SK-N-DZ (cell line): ENCODE results near the gene DLGAP4.

ENCODE experiments used
- DNase-seq: peaks from one replicate; pipeline ENCODE4 v3.0.0-alpha.2; 2015; ENCODE audit warnings: low spot score

The DLGAP4 gene

DNA sequence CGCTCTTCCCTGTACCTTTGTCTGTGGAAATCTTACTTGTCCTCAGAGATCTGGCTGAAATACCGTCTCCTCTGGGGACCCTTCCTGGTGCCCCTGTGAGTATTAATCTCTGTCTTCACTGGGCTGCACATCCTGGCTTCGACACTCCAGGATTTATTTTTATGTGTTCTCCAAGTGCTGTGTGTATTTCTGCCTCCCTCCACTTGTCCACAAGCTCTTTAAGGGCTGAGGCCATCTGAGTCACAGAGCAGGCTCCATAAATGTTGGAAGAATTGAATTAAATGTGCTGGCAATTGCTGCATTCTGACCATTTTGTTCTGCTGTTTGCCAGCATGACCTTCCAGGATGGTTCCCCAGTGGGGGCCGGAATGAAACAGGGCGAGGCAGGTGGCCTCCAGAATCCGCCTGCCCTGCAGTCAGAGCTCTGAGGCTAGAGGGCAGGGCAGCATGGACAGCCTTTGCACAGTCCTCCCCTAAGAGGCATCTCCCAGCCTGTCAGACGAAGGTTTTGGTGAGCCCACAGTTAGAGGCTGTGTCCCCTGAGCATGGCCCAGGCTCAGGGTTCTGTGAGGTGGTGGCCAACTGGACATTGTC lies 105.8 kb downstream of the DLGAP4 start:
- DNase-seq = no peak

DNA sequence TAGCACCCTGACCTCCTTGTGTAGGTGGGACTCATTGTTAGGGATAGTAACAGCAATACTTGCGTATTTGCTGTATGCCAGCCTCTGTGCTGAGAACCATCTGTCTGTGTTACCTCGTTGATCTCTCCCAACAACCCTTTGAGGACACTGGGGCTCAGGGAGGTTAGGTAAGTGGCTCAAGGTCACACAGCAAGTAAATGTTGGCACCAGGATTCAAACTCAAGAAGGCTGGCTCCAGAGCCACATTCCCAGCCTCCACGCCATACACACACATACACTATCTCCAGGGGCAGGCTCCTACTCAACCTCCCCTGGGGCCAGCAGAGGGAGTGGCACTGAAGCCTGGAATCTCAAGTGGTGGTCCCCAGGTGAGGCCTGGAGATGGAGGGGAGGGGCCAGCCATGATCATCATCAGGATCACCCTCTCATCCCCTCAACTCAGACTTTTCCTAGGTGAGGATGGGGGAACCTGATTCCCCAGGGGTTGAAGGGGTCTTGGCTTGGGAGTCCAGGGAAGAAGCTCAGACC lies 109.4 kb downstream of the DLGAP4 start:
- no peak for DNase-seq

DNA sequence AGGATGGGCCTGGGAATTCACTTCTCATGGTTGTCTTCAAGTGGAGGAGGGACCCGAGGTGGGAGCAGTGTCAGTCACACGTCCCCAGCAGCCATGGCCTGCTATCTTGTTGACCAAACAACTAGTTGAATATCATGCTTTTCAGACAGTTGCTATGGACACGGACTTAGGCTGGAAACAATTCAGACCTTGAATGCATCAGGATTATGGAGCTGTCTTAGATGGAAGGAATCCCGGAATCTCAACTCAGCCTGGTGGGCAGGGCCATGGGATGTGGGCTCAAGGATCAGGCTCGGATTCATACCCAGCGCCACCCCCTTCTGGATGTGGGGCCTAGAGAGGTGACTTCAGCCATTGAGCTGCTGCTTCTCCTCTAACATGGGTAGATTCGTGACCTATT lies 112.6 kb downstream of the DLGAP4 start:
- DNase-seq = no peak

GRCh38 chr20:36421641-36422040 lies 115.5 kb downstream of the DLGAP4 start:
- no peak for DNase-seq

- DNase-seq = no peak
Observed at GRCh38 chr20:36424314-36424713, 118.2 kb downstream of the DLGAP4 start.

DNA sequence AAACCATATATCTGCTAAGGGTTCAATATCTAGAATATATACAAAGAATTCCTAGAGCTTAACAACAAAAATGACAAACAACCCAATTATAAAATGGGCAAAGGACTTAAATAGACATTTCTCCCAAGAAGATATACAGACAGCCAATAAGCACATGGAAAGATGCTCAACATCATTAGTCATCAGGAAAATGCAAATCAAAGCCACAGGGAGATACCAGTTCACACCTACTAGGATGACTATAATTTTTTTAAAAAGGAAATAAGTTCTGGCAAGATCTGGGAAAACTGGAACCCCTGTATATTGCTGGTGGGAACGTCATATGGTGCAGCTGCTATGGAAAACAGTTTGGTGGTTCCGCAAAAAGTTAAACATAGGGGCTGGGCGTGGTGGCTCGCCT lies 119.0 kb downstream of the DLGAP4 start:
- DNase-seq = no peak

DNA sequence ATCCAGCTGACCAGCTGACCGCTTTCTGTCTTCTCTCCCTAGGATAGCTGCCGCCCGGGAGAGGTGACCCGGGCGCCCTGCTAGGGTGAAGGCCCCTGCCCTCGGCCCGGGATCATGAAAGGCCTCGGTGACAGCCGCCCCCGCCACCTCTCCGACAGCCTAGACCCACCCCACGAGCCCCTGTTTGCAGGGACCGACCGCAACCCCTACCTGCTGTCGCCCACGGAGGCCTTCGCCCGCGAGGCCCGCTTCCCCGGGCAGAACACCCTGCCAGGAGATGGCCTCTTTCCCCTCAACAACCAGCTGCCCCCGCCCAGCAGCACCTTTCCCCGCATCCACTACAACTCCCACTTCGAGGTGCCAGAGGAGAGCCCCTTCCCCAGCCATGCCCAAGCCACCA lies 125.5 kb downstream of the DLGAP4 start:
- no peak for DNase-seq

- DNase-seq = no peak
Observed at GRCh38 chr20:36432096-36432495, 126.0 kb downstream of the DLGAP4 start.

DNA sequence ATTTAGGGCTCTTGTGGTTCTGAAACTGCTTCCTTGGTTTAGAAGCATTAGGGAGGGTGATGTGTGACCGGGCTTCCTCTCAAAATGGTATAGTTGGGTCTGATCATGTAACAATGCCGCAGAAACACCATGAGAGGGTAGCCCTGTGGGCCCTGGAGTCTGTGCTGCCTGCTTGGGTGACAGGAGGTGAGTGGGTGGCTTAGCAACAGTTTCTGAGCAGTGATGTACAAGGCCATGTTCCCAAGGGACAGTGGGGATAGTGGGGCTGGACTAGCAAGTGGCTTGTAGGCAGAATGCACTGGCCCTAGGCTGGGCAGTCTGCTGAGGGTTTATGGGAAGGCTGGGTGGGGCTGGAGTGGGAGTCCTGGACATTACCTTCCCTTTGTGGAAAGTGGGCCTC lies 128.2 kb downstream of the DLGAP4 start:
- DNase-seq = no peak

GRCh38 chr20:36435124-36435523 lies 129.0 kb downstream of the DLGAP4 start:
- no peak for DNase-seq

DNA sequence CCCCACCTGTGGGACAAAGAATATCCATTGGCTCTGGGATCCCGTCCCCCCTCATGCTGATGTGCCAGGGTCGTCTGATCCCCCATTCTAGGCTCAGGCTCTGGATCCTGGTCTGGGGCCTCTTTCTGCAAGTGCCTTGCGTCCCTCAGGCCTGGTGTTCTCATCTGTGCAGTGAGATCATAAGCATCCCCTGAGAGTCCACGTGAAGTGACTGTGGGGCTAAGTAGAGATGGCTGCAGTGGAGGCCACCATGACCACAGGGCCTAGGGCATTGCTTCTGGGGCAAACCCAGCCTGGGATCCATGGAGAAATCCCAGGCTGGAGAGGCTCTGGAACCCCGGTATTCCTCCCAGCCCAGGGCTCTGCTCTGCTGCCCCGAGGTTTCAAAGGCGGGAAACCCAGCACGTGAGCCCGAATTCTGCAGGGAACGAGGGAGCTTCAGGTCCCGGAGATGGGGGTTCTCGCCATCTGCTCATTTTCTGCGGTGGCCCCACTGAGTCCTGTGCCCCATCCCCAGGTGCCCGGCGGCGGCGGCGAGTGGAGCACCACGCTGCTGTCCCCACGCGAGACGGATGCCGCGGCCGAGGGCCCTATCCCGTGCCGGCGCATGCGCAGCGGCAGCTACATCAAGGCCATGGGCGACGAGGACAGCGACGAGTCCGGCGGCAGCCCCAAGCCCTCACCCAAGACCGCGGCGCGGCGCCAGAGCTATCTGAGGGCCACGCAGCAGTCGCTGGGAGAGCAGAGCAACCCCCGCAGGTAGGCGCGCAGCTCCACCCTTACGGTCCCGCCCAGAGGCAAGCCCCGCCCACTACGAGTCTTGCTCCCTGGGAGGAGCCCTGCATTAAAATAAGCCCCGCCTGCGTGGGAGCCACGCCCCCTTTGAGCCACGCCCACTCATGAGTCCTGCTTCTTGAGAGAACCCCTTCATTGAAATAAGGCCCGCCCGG lies 129.7 kb downstream of the DLGAP4 start:
- DNase-seq = no peak

GRCh38 chr20:36439040-36439730 lies 133.0 kb downstream of the DLGAP4 start:
- DNase-seq = peak; percentile 77

DNA sequence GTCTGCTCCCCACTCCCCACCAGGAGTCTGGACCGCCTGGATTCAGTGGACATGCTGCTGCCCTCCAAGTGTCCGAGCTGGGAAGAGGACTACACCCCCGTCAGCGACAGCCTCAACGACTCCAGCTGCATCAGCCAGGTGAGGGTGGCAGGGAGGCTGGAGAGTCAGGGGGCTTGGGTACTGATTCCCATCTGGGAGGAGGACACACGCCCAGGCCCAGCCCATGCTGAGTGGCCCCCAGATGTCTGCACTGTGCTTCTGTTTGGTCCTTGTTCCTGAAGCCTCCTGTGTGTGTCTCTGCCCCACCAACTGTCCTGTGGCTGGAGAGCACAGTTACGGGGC lies 133.6 kb downstream of the DLGAP4 start:
- DNase-seq = no peak

- DNase-seq = no peak
Observed at GRCh38 chr20:36440370-36441026, 134.4 kb downstream of the DLGAP4 start.

- no peak for DNase-seq
Observed at GRCh38 chr20:36441027-36441414, 134.9 kb downstream of the DLGAP4 start.

GRCh38 chr20:36441416-36441815 lies 135.3 kb downstream of the DLGAP4 start:
- DNase-seq = no peak

- DNase-seq = no peak
Observed at GRCh38 chr20:36445847-36446246, 139.7 kb downstream of the DLGAP4 start.

GRCh38 chr20:36446557-36446956 lies 140.4 kb downstream of the DLGAP4 start:
- no peak for DNase-seq

DNA sequence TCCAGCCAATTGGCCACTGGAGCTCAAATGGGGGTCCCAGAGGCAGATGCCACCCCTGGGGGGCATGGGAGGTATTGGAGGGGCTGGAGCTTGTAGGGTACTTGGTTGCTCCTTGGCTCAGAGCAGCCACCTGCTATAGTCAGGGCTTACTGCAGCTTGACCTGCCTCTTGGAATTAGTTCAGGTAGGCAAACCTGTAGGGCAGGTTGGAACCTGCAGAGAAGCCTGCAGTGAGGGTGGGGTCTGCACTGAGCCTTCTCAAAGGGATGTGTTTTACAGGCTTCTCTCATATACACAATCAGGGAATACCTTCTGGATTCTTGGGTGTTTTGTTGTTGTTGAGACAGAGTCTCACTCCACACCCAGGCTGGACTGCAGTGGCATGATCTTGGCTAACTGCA lies 141.0 kb downstream of the DLGAP4 start:
- DNase-seq = no peak

DNA sequence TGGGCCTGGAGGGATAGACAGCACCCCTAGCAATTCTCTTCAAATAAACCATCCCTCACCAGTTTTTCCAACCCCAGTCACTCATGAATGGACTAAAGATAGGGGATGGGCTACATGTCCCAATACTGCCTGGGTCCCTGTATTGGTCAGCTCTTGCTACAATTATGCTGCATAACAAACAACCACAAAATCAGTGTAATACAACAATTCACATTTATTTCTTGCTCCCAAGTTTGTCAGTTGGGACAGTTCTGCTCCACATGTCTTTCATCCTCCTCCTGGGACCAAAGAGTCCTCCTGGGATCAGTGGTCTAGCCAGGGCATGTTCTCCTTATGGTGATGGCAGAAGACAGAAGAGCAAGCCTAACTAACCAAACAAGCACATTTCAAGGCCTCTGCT lies 143.5 kb downstream of the DLGAP4 start:
- DNase-seq = no peak

- no peak for DNase-seq
Observed at GRCh38 chr20:36454332-36454697, 148.2 kb downstream of the DLGAP4 start.
